ENCODE data around the gene SMARCD1.

The SMARCD1 gene

DNA sequence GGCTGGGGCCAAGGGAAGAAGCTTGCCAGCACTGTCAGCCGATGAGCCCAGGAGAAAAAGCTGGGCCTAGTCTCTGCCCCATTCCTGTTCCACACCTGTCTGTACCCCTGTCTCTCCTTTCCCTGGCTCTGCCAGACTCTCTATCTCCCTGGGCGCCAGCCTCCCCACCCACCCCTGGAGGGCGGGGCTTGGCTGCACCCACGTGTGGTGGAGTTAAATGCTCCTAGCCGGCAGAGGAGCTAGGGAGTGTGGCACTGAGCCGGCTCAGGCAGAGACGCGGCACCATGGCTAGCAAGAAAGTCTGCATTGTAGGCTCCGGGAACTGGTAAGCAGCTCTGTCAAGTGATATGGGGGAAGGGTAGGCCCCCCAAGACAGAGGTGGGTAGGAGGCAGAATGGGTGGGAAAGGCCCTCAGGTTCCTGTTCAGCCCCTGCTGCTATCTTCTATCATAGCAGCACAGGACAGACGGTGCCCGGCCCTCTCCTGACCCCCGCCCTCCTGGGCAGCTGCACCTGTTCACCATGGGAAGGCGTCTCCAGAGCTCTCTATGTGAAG, 18.7 kb downstream of the SMARCD1 start, which contains the start of gene GPD1:
TSS of gene GPD1 (plus strand) at position 242 of the 555 bp plus-strand sequence. CDS start at position 285, 43 bp downstream.
- no peaks in the 10 kb centered on the region for H3K36me3 ChIP-seq (ENCODE audit: insufficient read depth, low read length)
- peaks cover 12% of the 10 kb centered on the region for H3K4me1 ChIP-seq (ENCODE audit: control insufficient read depth, insufficient read depth, low read length, unreplicated experiment)
- H3K4me3 ChIP-seq (ENCODE audit: low read depth, low read length), result no peak within 1 kb of the TSS
- no peaks in the 10 kb centered on the region for H3K27me3 ChIP-seq (ENCODE audit: insufficient read depth, low read length)
- H2AFZ ChIP-seq (ENCODE audit: low read length, unreplicated experiment), result no peak within 1 kb of the TSS
- H3K27ac ChIP-seq (ENCODE audit: low read depth, low read length), result no peak within 1 kb of the TSS
- no peaks in the 10 kb centered on the region for H3K79me2 ChIP-seq (ENCODE audit: control insufficient read depth, insufficient read depth, low read length, unreplicated experiment)

DNA sequence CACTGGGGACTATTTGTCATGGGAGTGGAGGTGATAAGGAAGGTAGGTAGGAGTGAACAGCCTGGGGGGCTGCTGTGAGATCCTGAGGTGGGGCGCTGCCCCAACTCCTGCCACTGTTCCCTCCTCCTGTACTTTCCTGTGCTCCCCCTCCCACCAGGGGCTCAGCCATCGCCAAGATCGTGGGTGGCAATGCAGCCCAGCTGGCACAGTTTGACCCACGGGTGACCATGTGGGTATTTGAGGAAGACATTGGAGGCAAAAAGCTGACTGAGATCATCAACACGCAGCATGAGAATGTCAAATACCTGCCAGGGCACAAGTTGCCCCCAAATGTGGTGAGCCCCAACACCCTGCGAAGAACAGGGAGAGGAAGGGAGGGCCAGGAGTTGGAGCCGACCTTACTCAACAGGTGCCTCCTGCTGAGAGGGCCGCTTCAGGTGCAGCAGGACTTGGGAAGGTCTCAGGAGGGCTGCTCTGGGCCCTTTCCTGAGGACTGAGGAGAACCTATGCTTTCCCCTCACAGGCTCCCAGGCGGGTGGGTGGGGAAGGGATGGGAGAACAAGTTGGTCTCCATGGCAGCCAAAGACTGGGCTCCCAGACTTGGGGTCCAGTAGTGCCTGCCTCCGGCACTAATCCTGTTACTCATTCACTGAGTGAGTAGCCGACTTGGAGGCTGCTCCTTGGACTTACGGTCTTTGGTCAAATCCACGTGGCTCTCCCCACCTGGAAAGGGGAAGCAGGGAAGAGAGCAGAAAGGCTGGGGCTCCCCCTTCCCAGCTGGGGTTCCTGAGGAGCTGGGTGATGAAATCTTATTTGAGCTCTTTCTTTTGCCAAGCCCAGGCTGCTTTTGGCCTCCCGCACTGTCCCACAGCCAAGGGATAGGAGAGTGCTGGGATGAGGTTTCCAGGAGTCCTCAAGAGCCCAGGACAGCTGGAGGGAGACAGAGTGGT, 19.6 kb downstream of the SMARCD1 start:
- H3K36me3 ChIP-seq (ENCODE audit: insufficient read depth, low read length), result no peaks in the 10 kb centered on the region
- H2AFZ ChIP-seq (ENCODE audit: low read length, unreplicated experiment), result no peak overlapping the region
- no peaks in the 10 kb centered on the region for H3K27me3 ChIP-seq (ENCODE audit: insufficient read depth, low read length)
- peaks cover 6% of the 10 kb centered on the region for H3K4me1 ChIP-seq (ENCODE audit: control insufficient read depth, insufficient read depth, low read length, unreplicated experiment)
- H3K79me2 ChIP-seq (ENCODE audit: control insufficient read depth, insufficient read depth, low read length, unreplicated experiment), result no peaks in the 10 kb centered on the region
- no peak overlapping the region for H3K4me3 ChIP-seq (ENCODE audit: low read depth, low read length)
- no peak overlapping the region for H3K27ac ChIP-seq (ENCODE audit: low read depth, low read length)

DNA sequence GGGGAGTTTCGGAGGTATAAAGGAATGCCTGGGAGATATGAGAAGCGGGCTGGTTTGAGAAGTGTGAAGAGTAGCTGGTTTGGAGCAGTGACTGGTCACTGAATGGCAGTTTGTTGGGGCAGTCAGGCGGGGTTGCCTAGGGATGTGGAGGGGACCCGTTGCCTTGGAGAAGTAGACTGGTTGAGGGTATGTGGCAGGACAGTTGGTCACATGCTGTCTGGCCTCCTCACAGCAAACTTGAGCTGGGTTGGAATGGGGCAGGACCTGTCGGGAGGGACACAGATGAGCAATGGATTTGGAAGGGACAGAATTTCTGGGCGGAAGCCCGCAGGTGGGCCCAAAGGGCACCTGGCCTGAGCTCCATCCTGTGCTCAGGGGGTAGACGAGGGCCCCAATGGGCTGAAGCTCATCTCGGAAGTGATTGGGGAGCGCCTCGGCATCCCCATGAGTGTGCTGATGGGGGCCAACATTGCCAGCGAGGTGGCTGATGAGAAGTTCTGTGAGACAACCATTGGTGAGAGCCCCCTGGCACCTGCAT, 20.8 kb downstream of the SMARCD1 start:
- H3K4me3 ChIP-seq (ENCODE audit: low read depth, low read length), result no peak overlapping the region
- H3K79me2 ChIP-seq (ENCODE audit: control insufficient read depth, insufficient read depth, low read length, unreplicated experiment), result no peaks in the 10 kb centered on the region
- no peaks in the 10 kb centered on the region for H3K27me3 ChIP-seq (ENCODE audit: insufficient read depth, low read length)
- H3K36me3 ChIP-seq (ENCODE audit: insufficient read depth, low read length), result no peaks in the 10 kb centered on the region
- H3K27ac ChIP-seq (ENCODE audit: low read depth, low read length), result no peak overlapping the region
- H3K4me1 ChIP-seq (ENCODE audit: control insufficient read depth, insufficient read depth, low read length, unreplicated experiment), result peaks cover 15% of the 10 kb centered on the region
- no peak overlapping the region for H2AFZ ChIP-seq (ENCODE audit: low read length, unreplicated experiment)

DNA sequence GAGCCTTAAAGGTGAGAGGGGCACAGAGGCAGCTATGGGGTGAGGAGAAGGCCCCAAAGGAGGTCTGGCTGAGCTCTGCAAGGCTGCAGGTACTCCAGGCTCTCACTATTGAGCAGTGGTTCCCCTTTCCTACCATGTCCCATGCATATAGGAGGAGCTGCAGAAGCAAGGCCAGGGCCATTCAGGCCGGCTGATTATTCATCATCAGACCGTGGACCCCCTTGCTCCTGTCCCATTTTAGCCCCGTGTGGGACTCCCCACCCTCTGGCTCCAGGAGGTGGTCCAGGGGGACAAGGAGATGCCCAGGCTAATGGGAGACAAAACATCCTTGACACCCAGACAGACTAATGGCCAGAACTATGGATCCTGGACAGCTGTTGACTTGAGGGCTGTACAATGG, 21.8 kb downstream of the SMARCD1 start:
- Histone ChIP-seq H3K36me3 (ENCODE audit: insufficient read depth, low read length) (no peaks in the 10 kb centered on the region), H3K4me1 (ENCODE audit: control insufficient read depth, insufficient read depth, low read length, unreplicated experiment) (peaks cover 20% of the 10 kb centered on the region), H3K79me2 (ENCODE audit: control insufficient read depth, insufficient read depth, low read length, unreplicated experiment) (no peaks in the 10 kb centered on the region)

DNA sequence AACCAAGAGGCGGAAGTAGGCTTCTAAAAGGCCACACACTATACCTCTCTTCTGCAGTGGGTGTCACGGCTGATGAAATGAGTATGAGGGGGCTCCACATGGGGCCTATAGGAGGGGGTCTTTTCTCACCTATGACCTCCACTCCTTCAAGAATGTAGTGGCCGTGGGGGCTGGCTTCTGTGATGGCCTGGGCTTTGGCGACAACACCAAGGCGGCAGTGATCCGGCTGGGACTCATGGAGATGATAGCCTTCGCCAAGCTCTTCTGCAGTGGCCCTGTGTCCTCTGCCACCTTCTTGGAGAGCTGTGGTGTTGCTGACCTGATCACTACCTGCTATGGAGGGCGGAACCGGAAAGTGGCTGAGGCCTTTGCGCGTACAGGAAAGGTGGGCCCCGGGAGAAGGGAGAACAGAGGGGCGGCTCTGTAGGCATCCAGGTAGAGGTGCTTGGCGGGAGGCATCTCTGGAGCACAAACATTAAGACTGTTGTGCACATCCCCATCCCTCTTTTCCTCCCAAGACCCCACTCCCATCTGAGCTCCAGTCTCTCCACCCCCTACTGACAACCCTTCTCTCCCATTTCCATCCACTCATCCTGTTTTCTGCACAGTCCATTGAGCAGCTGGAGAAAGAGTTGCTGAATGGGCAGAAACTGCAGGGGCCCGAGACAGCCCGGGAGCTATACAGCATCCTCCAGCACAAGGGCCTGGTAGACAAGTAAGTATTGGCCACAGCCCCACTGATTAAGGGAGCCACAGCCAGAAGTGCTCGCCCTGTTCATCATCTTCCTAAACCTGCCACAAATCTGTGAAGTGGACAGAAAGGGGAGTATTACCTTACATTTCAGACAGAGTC, 22.5 kb downstream of the SMARCD1 start:
- no peaks in the 10 kb centered on the region for H3K27me3 ChIP-seq (ENCODE audit: insufficient read depth, low read length)
- H3K36me3 ChIP-seq (ENCODE audit: insufficient read depth, low read length), result no peaks in the 10 kb centered on the region
- H3K4me3 ChIP-seq (ENCODE audit: low read depth, low read length), result no peak overlapping the region
- H3K4me1 ChIP-seq (ENCODE audit: control insufficient read depth, insufficient read depth, low read length, unreplicated experiment), result peaks cover 20% of the 10 kb centered on the region
- H3K79me2 ChIP-seq (ENCODE audit: control insufficient read depth, insufficient read depth, low read length, unreplicated experiment), result peaks cover 1% of the 10 kb centered on the region
- no peak overlapping the region for H2AFZ ChIP-seq (ENCODE audit: low read length, unreplicated experiment)
- no peak overlapping the region for H3K27ac ChIP-seq (ENCODE audit: low read depth, low read length)

More for the DNA sequence above, 21.8 kb downstream of the SMARCD1 start:
- Histone ChIP-seq H3K27me3 (ENCODE audit: insufficient read depth, low read length) (no peaks in the 10 kb centered on the region), H3K27ac (ENCODE audit: low read depth, low read length) (no peak overlapping the region), H2AFZ (ENCODE audit: low read length, unreplicated experiment) (no peak overlapping the region), H3K4me3 (ENCODE audit: low read depth, low read length) (no peak overlapping the region)

DNA sequence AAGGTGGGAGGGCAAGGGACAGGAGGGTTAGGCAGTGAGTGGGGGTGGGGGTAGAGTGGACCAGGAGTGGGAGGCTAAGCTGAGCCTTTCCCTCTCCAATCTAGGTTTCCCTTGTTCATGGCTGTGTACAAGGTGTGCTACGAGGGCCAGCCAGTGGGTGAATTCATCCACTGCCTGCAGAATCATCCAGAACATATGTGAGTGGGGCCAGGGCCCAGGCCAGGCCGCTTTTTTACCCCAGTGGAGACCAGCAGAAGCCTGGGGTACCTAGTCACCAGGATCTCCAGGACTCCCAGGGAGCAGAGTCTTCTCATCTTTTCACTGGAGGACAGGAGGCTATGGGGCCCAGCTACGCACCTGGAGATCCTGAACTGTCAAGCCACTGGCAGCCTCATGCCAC, 24.2 kb downstream of the SMARCD1 start:
- no peak overlapping the region for H3K4me3 ChIP-seq (ENCODE audit: low read depth, low read length)
- peaks cover 20% of the 10 kb centered on the region for H3K4me1 ChIP-seq (ENCODE audit: control insufficient read depth, insufficient read depth, low read length, unreplicated experiment)
- H3K36me3 ChIP-seq (ENCODE audit: insufficient read depth, low read length), result no peaks in the 10 kb centered on the region
- no peaks in the 10 kb centered on the region for H3K27me3 ChIP-seq (ENCODE audit: insufficient read depth, low read length)
- no peak overlapping the region for H3K27ac ChIP-seq (ENCODE audit: low read depth, low read length)
- H3K79me2 ChIP-seq (ENCODE audit: control insufficient read depth, insufficient read depth, low read length, unreplicated experiment), result peaks cover 11% of the 10 kb centered on the region
- H2AFZ ChIP-seq (ENCODE audit: low read length, unreplicated experiment), result no peak overlapping the region

DNA sequence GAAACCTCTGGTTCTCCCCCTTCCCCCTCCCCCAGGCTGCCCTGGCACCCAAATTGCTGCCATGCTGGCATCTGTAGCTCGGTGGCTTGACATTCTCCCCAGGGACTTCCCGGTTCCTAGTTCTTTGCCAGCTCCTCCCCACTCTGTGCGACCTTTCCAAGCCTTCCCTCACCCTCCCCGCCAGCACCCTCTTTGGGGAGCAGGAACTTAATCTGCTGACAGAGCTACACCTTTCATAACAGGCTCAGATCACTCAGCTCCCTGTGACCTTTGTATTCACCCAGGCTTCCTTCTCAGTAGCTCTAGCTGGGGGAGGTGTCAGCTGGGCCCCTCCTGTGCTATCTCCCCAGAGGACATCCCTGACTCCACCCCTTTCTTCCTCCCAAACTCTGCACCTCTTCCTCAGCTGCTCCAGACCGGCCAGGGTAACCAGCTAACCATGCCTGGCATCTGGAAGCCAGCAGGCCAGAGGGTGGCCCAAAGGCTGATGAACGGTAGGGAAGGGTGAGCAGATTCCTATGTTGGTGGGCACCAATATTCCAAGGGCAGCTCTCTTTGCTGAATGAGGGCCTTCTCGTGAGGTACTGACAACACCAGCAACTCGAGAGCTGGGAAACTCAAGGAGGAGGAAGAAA, 25.1 kb downstream of the SMARCD1 start:
- Histone ChIP-seq H3K4me3 (ENCODE audit: low read depth, low read length) (0 out of 2 replicates have a peak overlapping the region, but pooled peaks have one; percentile 27), H2AFZ (ENCODE audit: low read length, unreplicated experiment) (peak overlapping the region; percentile 8), H3K36me3 (ENCODE audit: insufficient read depth, low read length) (no peaks in the 10 kb centered on the region), H3K27me3 (ENCODE audit: insufficient read depth, low read length) (no peaks in the 10 kb centered on the region), H3K27ac (ENCODE audit: low read depth, low read length) (peak overlapping the region; percentile 58), H3K4me1 (ENCODE audit: control insufficient read depth, insufficient read depth, low read length, unreplicated experiment) (peaks cover 20% of the 10 kb centered on the region), H3K79me2 (ENCODE audit: control insufficient read depth, insufficient read depth, low read length, unreplicated experiment) (peaks cover 17% of the 10 kb centered on the region)

DNA sequence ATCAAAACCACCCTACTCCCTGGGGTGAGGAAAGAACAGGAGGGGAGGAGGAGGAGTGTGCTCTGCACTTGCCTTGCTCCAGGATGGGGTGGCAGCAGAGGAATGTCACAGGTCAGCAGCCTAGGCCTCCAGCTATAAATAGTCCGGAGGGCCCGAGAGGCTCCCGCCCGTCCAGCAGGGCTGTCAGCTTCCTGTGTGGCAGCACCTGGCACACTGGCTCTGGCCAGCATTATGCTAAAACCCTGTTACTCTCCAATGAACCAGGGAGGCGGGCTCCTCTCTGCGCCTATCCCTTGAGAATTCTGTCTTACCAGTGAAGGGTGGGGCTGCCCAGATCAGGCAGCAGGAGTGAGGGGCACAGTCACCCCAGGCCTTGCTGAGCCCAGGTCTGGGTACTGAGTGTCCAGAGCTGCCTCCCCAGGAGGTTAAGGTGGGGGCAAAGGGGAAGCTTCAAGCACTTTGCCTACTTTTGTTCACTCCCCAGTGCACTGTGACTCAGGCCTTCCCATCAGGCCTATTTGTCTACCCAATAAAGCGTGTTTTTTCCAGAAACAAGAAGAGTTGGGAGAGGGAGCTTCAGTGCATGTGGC, 25.7 kb downstream of the SMARCD1 start:
- H3K4me1 ChIP-seq (ENCODE audit: control insufficient read depth, insufficient read depth, low read length, unreplicated experiment), result peaks cover 20% of the 10 kb centered on the region

DNA sequence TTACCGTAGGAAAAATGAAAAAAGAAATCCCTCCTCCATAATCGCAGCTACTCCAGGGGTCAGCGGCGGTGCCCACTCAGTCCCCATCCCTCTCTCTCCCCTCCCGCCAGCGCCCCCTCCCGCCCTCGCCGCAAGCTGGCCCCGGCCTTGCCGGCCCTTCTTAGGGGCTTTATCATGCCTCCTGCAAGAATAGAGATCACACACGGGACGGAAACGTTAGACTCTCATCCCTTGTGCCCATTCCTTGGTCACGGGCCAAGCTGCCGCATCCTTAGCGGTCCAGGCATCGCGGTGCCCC, 26.2 kb downstream of the SMARCD1 start:
- H3K36me3 ChIP-seq (ENCODE audit: insufficient read depth, low read length), result no peaks in the 10 kb centered on the region
- peaks cover 20% of the 10 kb centered on the region for H3K4me1 ChIP-seq (ENCODE audit: control insufficient read depth, insufficient read depth, low read length, unreplicated experiment)
- H3K79me2 ChIP-seq (ENCODE audit: control insufficient read depth, insufficient read depth, low read length, unreplicated experiment), result peaks cover 19% of the 10 kb centered on the region
- H2AFZ ChIP-seq (ENCODE audit: low read length, unreplicated experiment), result peak overlapping the region; percentile 43
- peak overlapping the region; percentile 58 for H3K27ac ChIP-seq (ENCODE audit: low read depth, low read length)
- peak overlapping the region; percentile 36; the same call in 1 of the 2 replicates for H3K4me3 ChIP-seq (ENCODE audit: low read depth, low read length)
- H3K27me3 ChIP-seq (ENCODE audit: insufficient read depth, low read length), result no peaks in the 10 kb centered on the region

More for the DNA sequence above, 25.7 kb downstream of the SMARCD1 start:
- no peaks in the 10 kb centered on the region for H3K27me3 ChIP-seq (ENCODE audit: insufficient read depth, low read length)
- H3K27ac ChIP-seq (ENCODE audit: low read depth, low read length), result peak overlapping the region; percentile 58
- H3K79me2 ChIP-seq (ENCODE audit: control insufficient read depth, insufficient read depth, low read length, unreplicated experiment), result peaks cover 17% of the 10 kb centered on the region
- peak overlapping the region; percentile 43 for H2AFZ ChIP-seq (ENCODE audit: low read length, unreplicated experiment)
- no peaks in the 10 kb centered on the region for H3K36me3 ChIP-seq (ENCODE audit: insufficient read depth, low read length)
- H3K4me3 ChIP-seq (ENCODE audit: low read depth, low read length), result peak overlapping the region; percentile 36

All from ACC112 (cell line).